ENCODE data around the gene RASA3. TPM values are rescaled to one million over a fixed set of nuclear protein-coding genes. Genes with fewer than 3 reads are reported as not detected.

Gene RASA3
- total RNA-seq, 6 experiments from 2014 or later, result 3.5 to 7.9 (median 4.6) TPM

- peak in 2 of 3 donors; percentile 19 to 54 for DNase-seq
- H3K4me1 ChIP-seq, result peaks cover 0 to 9% (median 4%) of the 10 kb centered on the region in 4 donors
- 40% methylated on average over 1 of the region's 18 CpGs for WGBS (ENCODE audit: insufficient coverage, low coverage, low lambda C conversion rate, missing lambda C conversion rate)
- no peaks in the 10 kb centered on the region for H3K27me3 ChIP-seq
- no peak overlapping the region for H3K4me3 ChIP-seq
- intact Hi-C loops (cut with DNase I), result loop anchor here (2.0 to 5.0 kb wide), 2 partner anchors 269 to 272 kb away; no protein-coding TSS in a partner anchor
- no peak for ATAC-seq
- no peak overlapping the region for H3K27ac ChIP-seq
- TF ChIP-seq POLR2A (IDR thresholded peaks at IDR 0.05) (no peak), CTCF (IDR thresholded peaks at IDR 0.05) (no peak)
- no peaks in the 10 kb centered on the region for H3K9me3 ChIP-seq
- H3K36me3 ChIP-seq, result no peaks in the 10 kb centered on the region
These were observed 179.4 kb downstream of the RASA3 start for GRCh38 chr13:113952983-113953520.

GRCh38 chr13:113952151-113952982 is 180.1 kb downstream of the RASA3 start:
- H3K27ac ChIP-seq, result no peak overlapping the region
- H3K27me3 ChIP-seq, result no peaks in the 10 kb centered on the region
- ATAC-seq (no peak), DNase-seq (peak in 2 of 3 donors; percentile 18 to 46)
- H3K4me1 ChIP-seq, result peaks cover 0 to 9% (median 4%) of the 10 kb centered on the region in 4 donors
- intact Hi-C loops (cut with DNase I), result loop anchor here (2.0 to 5.0 kb wide), 2 partner anchors 270 to 272 kb away; no protein-coding TSS in a partner anchor
- 40% methylated on average over 1 of the region's 42 CpGs for WGBS (ENCODE audit: insufficient coverage, low coverage, low lambda C conversion rate, missing lambda C conversion rate)
- H3K4me3 ChIP-seq, result no peak overlapping the region
- no peaks in the 10 kb centered on the region for H3K36me3 ChIP-seq
- TF ChIP-seq CTCF (IDR thresholded peaks at IDR 0.05) (no peak), POLR2A (IDR thresholded peaks at IDR 0.05) (no peak)
- H3K9me3 ChIP-seq, result no peaks in the 10 kb centered on the region

GRCh38 chr13:113951246-113951999 is 181.0 kb downstream of the RASA3 start:
- TF ChIP-seq POLR2A (IDR thresholded peaks at IDR 0.05), result no peak
- TF ChIP-seq CTCF (IDR thresholded peaks at IDR 0.05), result peak; percentile 77 to 89 (median 80)
- intact Hi-C loops (cut with DNase I), result loop anchor here in 1 of 2 donors (5.0 kb wide), 1 partner anchor 271 kb away; no protein-coding TSS in a partner anchor
- H3K36me3 ChIP-seq, result no peaks in the 10 kb centered on the region
- no peak overlapping the region for H3K4me3 ChIP-seq
- DNase-seq (peak; percentile 87 to 92 (median 88)), ATAC-seq (peak; percentile 93 to 96 (median 95))
- H3K9me3 ChIP-seq, result no peaks in the 10 kb centered on the region
- H3K27ac ChIP-seq, result peak overlapping the region in 1 of 3 donors; percentile 45
- 61% methylated on average over 17 of the region's 42 CpGs for WGBS (ENCODE audit: insufficient coverage, low coverage, low lambda C conversion rate, missing lambda C conversion rate)
- H3K27me3 ChIP-seq, result no peaks in the 10 kb centered on the region
- peaks cover 0 to 9% (median 4%) of the 10 kb centered on the region in 4 donors for H3K4me1 ChIP-seq

- no peaks in the 10 kb centered on the region for H3K36me3 ChIP-seq
- DNase-seq (peak; percentile 69 to 93 (median 87)), ATAC-seq (peak; percentile 78 to 90 (median 86))
- no peak for TF ChIP-seq POLR2A (IDR thresholded peaks at IDR 0.05)
- no peaks in the 10 kb centered on the region for H3K27me3 ChIP-seq
- peak overlapping the region in 1 of 3 donors; percentile 45 for H3K27ac ChIP-seq
- peaks cover 0 to 9% (median 4%) of the 10 kb centered on the region in 4 donors for H3K4me1 ChIP-seq
- intact Hi-C loops (cut with DNase I), result loop anchor here in 1 of 2 donors (5.0 kb wide), 1 partner anchor 272 kb away; no protein-coding TSS in a partner anchor
- WGBS (ENCODE audit: insufficient coverage, low coverage, low lambda C conversion rate, missing lambda C conversion rate), result 29% methylated on average over 7 of the region's 24 CpGs
- no peaks in the 10 kb centered on the region for H3K9me3 ChIP-seq
- no peak overlapping the region for H3K4me3 ChIP-seq
These were observed 181.8 kb downstream of the RASA3 start for GRCh38 chr13:113950451-113951245.

All from right lobe of liver (tissue), 6 donors.